ENCODE measurements around the gene RPL4. TPM values are rescaled to one million over a fixed set of nuclear protein-coding genes. Genes with fewer than 3 reads are reported as not detected.

The RPL4 gene
- polyA plus RNA-seq, 3 donors: 533 to 1,696 (median 536) TPM

DNA sequence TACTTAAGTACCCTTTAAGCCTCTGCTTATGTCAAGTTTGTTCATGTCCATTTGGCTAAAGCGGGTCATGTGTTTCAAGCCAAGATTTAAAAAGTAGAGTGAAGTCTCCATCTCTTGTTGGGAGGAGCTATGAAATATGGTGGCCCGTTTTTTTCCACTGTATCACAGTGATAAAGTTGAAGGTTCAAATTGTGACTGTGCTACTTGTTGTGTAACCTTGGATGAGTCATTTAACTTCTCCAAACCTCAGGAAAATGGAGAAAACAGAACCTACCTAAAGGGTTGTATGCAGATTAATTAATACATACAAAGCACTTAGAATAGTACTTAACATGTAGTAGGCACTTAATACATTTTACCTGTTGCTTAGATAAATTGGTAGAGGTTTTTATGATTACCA, 50.5 kb downstream of the RPL4 start:
- Mint-ChIP-seq H3K9me3 (peaks cover 0 to 3% (median 0%) of the 10 kb centered on the region in 7 donors), H3K27me3 (ENCODE audit: low read depth in 3 of 3) (no peaks in the 10 kb centered on the region), H3K4me1 (peaks cover 22% of the 10 kb centered on the region), H3K36me3 (peaks cover 32 to 39% of the 10 kb centered on the region in 2 donors), H3K4me3 (peak overlapping the region in 1 of 2 donors; percentile 53), H3K27ac (peak overlapping the region; percentile 58 to 87 (median 82))
- Histone ChIP-seq H3K27me3 (ENCODE audit: control insufficient read depth in 2 of 2, insufficient read depth in 2 of 2, low read length in 2 of 2) (no peaks in the 10 kb centered on the region), H3K9ac (ENCODE audit: insufficient read depth, low read length, poor library complexity, severe bottlenecking) (no peak overlapping the region), H3K79me2 (ENCODE audit: insufficient read depth, low read length) (peaks cover 6% of the 10 kb centered on the region), H2AFZ (ENCODE audit: insufficient read depth, low read depth, low read length, poor library complexity, severe bottlenecking) (no peak overlapping the region), H3K36me3 (replicated peaks in 1 of 2; ENCODE audit: control insufficient read depth in 1 of 2, insufficient read depth in 2 of 2, low read length in 2 of 2) (peaks cover 7 to 36% of the 10 kb centered on the region in 2 donors), H4K20me1 (ENCODE audit: insufficient read depth, low read length) (peaks cover 14% of the 10 kb centered on the region), H3K4me1 (ENCODE audit: control insufficient read depth in 1 of 2, insufficient read depth in 2 of 2, low read length in 2 of 2) (peaks cover 15 to 25% of the 10 kb centered on the region in 2 donors), H3K27ac (ENCODE audit: low read depth in 1 of 2, low read length in 2 of 2) (peak overlapping the region in 1 of 2 donors; percentile 64), H3K4me2 (replicated peaks; ENCODE audit: extremely low read depth, low read length, poor library complexity, severe bottlenecking) (peak overlapping the region; percentile 1), H3K9me3 (replicated peaks in 1 of 2; ENCODE audit: control insufficient read depth in 1 of 2, insufficient read depth in 1 of 2, low read length in 2 of 2) (no peaks in the 10 kb centered on the region), H3K4me3 (replicated peaks in 1 of 3; ENCODE audit: low read depth in 2 of 3, low read length in 3 of 3) (no peak overlapping the region)
- no CpG with 5 or more reads among the region's 2 CpGs for WGBS (ENCODE audit: insufficient coverage)
- TF ChIP-seq, protein P1, sequence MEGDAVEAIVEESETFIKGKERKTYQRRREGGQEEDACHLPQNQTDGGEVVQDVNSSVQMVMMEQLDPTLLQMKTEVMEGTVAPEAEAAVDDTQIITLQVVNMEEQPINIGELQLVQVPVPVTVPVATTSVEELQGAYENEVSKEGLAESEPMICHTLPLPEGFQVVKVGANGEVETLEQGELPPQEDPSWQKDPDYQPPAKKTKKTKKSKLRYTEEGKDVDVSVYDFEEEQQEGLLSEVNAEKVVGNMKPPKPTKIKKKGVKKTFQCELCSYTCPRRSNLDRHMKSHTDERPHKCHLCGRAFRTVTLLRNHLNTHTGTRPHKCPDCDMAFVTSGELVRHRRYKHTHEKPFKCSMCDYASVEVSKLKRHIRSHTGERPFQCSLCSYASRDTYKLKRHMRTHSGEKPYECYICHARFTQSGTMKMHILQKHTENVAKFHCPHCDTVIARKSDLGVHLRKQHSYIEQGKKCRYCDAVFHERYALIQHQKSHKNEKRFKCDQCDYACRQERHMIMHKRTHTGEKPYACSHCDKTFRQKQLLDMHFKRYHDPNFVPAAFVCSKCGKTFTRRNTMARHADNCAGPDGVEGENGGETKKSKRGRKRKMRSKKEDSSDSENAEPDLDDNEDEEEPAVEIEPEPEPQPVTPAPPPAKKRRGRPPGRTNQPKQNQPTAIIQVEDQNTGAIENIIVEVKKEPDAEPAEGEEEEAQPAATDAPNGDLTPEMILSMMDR (IDR thresholded peaks at IDR 0.05): no peak
- peak; percentile 66 to 85 (median 81) for DNase-seq
- intact Hi-C loops (cut with micrococcal nuclease): no loop called here

DNA sequence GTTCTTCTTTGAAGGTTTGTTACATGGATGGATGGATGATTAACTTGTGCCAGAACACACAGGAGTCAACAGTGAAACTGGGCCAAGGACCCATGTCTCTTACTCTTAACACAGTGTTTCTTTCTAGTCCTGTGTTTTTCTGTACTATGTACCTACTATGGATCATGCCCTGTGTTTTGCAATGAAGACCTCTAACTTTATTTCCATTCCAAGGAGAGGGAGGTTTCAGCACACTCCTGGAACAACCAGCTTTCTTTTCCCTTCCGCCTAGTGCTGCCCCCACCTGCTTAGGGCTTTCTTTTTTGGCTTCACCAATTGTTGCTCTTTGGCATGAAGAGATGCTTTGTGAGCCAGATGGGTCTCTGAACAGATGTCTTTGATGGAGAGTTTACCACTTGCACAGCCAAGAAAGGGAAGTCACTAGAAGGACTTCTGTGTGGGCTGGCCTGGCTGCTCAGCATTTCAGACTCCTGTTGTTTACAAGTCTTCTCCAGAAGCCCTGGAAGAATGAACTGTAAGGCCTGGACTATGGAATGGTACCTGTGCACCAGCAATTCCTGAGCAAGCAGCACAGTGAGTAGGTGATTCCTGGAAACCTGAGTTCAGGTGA, 51.6 kb downstream of the RPL4 start:
- peak overlapping the region; percentile 56 to 87 (median 84) for H3K27ac Mint-ChIP-seq
- no peak overlapping the region for H3K9ac ChIP-seq (ENCODE audit: insufficient read depth, low read length, poor library complexity, severe bottlenecking)
- H3K4me3 Mint-ChIP-seq: no peak overlapping the region
- DNase-seq: no peak
- H3K9me3 Mint-ChIP-seq: peaks cover 0 to 3% (median 0%) of the 10 kb centered on the region in 7 donors
- peak overlapping the region; percentile 0 for H3K4me2 ChIP-seq (replicated peaks; ENCODE audit: extremely low read depth, low read length, poor library complexity, severe bottlenecking)
- no peaks in the 10 kb centered on the region for H3K9me3 ChIP-seq (replicated peaks in 1 of 2; ENCODE audit: control insufficient read depth in 1 of 2, insufficient read depth in 1 of 2, low read length in 2 of 2)
- no peak overlapping the region for H3K4me3 ChIP-seq (replicated peaks in 1 of 3; ENCODE audit: low read depth in 2 of 3, low read length in 3 of 3)
- intact Hi-C loops (cut with micrococcal nuclease): no loop called here
- peaks cover 15 to 25% of the 10 kb centered on the region in 2 donors for H3K4me1 ChIP-seq (ENCODE audit: control insufficient read depth in 1 of 2, insufficient read depth in 2 of 2, low read length in 2 of 2)
- WGBS (ENCODE audit: insufficient coverage): no CpG with 5 or more reads among the region's 1 CpG
- H3K27me3 Mint-ChIP-seq (ENCODE audit: low read depth in 3 of 3): no peaks in the 10 kb centered on the region
- H3K36me3 Mint-ChIP-seq: peaks cover 26 to 40% of the 10 kb centered on the region in 2 donors
- H3K4me1 Mint-ChIP-seq: peaks cover 23% of the 10 kb centered on the region
- H2AFZ ChIP-seq (ENCODE audit: insufficient read depth, low read depth, low read length, poor library complexity, severe bottlenecking): no peak overlapping the region
- peak overlapping the region in 1 of 2 donors; percentile 64 for H3K27ac ChIP-seq (ENCODE audit: low read depth in 1 of 2, low read length in 2 of 2)
- peaks cover 9% of the 10 kb centered on the region for H4K20me1 ChIP-seq (ENCODE audit: insufficient read depth, low read length)
- TF ChIP-seq, protein P1 (IDR thresholded peaks at IDR 0.05): no peak
- H3K36me3 ChIP-seq (replicated peaks in 1 of 2; ENCODE audit: control insufficient read depth in 1 of 2, insufficient read depth in 2 of 2, low read length in 2 of 2): peaks cover 8 to 40% of the 10 kb centered on the region in 2 donors
- H3K79me2 ChIP-seq (ENCODE audit: insufficient read depth, low read length): peaks cover 6% of the 10 kb centered on the region
- no peaks in the 10 kb centered on the region for H3K27me3 ChIP-seq (ENCODE audit: control insufficient read depth in 2 of 2, insufficient read depth in 2 of 2, low read length in 2 of 2)
